Aorta (tissue), 5 donors: ENCODE data around the gene NISCH. TPM values are rescaled to one million over a fixed set of nuclear protein-coding genes. Genes with fewer than 3 reads are reported as not detected.

Experiments used
- ATAC-seq: fragments of 200-7000 bp; cut with Tn5 transposase; one replicate; pipeline ENCODE4 v1.9.1; 2022; ENCODE audit warnings: moderate library complexity; ENCODE audit not compliant: low FRiP score
- DNase-seq, 2 donors: peaks; one replicate each; pipeline ENCODE4 v3.0.0-alpha.2; 2020
- H3K27ac ChIP-seq, 2 donors: one replicate each; pipeline ENCODE4 v1.5.1; 2013; ENCODE audit warnings: low read length in 2 of 2, mild to moderate bottlenecking in 2 of 2, moderate library complexity in 2 of 2, control low read depth in 1 of 2, inconsistent platforms in 1 of 2, low read depth in 1 of 2
- H3K27me3 ChIP-seq, 2 donors: one replicate each; pipeline ENCODE4 v1.6.1; 2013; ENCODE audit warnings: control low read depth in 1 of 2, low read length in 1 of 2, mild to moderate bottlenecking in 1 of 2, moderate library complexity in 1 of 2; ENCODE audit not compliant: insufficient read depth in 2 of 2, control insufficient read depth in 1 of 2
- H3K36me3 ChIP-seq, 2 donors: one replicate each; pipeline ENCODE4 v1.6.1; 2013; ENCODE audit warnings: control low read depth in 1 of 2, low read length in 1 of 2, mild to moderate bottlenecking in 1 of 2; ENCODE audit not compliant: insufficient read depth in 2 of 2, control insufficient read depth in 1 of 2
- H3K4me1 ChIP-seq, 2 donors: one replicate each; pipeline ENCODE4 v1.6.1; 2013; ENCODE audit warnings: low read length in 2 of 2, control low read depth in 1 of 2, mild to moderate bottlenecking in 1 of 2, moderate library complexity in 1 of 2; ENCODE audit not compliant: insufficient read depth in 2 of 2, control insufficient read depth in 1 of 2
- H3K4me3 ChIP-seq, 2 donors: one replicate each; pipeline ENCODE4 v1.5.1; 2013; ENCODE audit warnings: low read length in 2 of 2, control low read depth in 1 of 2, mild to moderate bottlenecking in 1 of 2
- H3K9me3 ChIP-seq: one replicate; pipeline ENCODE4 v1.6.1; 2013; ENCODE audit warnings: mild to moderate bottlenecking, low read length; ENCODE audit not compliant: control insufficient read depth
- WGBS, 2 donors: extraction: QIAGEN DNeasy Blood & Tissue Kit; methylation state at CpG; one replicate each; pipeline ENCODE4 v1.1.7; 2013; 5-methylcytosine and 5-hydroxymethylcytosine counted together
- intact Hi-C, 2 donors: fragments of 100-400 bp; cut with DNase I; formaldehyde crosslinking; loops; one replicate each; pipeline versions ENCODE4 v1.14.2 to v1.15.0; 2022
- polyA plus RNA-seq, 2 donors: library from polyadenylated mRNA; stranded (reverse); fragments of 200-250 nt; gene quantifications; one replicate each; pipeline ENCODE4 v1.2.3, GENCODE V29; 2013
- total RNA-seq, 2 donors: library from RNA; stranded (reverse); fragmentation: NEBNext Ultra II Directional; extraction: Animal tissue kit (Norgen Biotek cat#: 25700); gene quantifications; one replicate each; pipeline ENCODE4 v1.2.1, GENCODE V29; 2021
- donor health status: healthy with polysubstance abuse.
- donor health status: Bipolar disorder and iron deficiency.
- donor health status: DM: no; HTN: no; CAD: no.
- donor health status: DM: no; HTN: no; CAD: no.
- donor health status: DM: yes; HTN: yes; CAD: no.

Gene NISCH
- total and polyA plus RNA-seq, 4 donors, result 13.3 to 157 (median 101) TPM

GRCh38 chr3:52507359-52507758 is 52.0 kb downstream of the NISCH start:
- H3K36me3 ChIP-seq, result no peaks in the 10 kb centered on the region
- intact Hi-C loops, result no loop called here
- H3K27ac ChIP-seq, result no peak overlapping the region
- no peak overlapping the region for H3K4me3 ChIP-seq
- ATAC-seq, result no peak
- WGBS, 2 donors, result 77 to 87% methylated on average over 5 of the region's 5 CpGs
- no peaks in the 10 kb centered on the region for H3K4me1 ChIP-seq
- no peak for DNase-seq
- H3K9me3 ChIP-seq, result no peaks in the 10 kb centered on the region
- no peaks in the 10 kb centered on the region for H3K27me3 ChIP-seq

DNA sequence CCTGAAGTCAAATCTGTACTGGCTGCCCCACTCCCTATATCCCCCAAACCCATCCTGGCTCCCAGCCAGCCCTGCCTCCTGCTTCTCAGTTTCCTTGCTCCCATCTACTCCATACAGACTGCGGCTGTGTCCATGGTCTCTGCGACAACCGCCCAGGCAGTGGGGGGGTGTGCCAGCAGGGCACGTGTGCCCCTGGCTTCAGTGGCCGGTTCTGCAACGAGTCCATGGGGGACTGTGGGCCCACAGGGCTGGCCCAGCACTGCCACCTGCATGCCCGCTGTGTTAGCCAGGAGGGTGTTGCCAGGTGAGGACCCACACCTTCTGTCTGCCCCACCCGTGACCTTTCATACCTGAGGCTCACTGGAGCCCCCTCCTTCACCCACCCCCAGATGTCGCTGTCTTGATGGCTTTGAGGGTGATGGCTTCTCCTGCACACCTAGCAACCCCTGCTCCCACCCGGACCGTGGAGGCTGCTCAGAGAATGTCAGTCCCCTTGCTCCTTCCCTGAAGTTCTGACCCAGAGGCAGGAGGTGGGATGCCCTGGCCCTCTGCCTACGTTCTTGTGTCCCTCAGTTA is 54.4 kb downstream of the NISCH start:
- Histone ChIP-seq H3K27ac (no peak overlapping the region), H3K36me3 (no peaks in the 10 kb centered on the region), H3K9me3 (no peaks in the 10 kb centered on the region), H3K4me3 (no peak overlapping the region), H3K4me1 (no peaks in the 10 kb centered on the region), H3K27me3 (no peaks in the 10 kb centered on the region)
- intact Hi-C loops, result no loop called here
- ATAC-seq, result no peak
- 67 to 68% methylated on average over 12 of the region's 12 CpGs for WGBS, 2 donors
- DNase-seq, result no peak

GRCh38 chr3:52511509-52511908 is 56.1 kb downstream of the NISCH start:
- WGBS, 2 donors, result 85 to 88% methylated on average over 7 of the region's 7 CpGs
- intact Hi-C loops, result no loop called here
- no peak overlapping the region for H3K27ac ChIP-seq
- H3K27me3 ChIP-seq, result no peaks in the 10 kb centered on the region
- H3K4me1 ChIP-seq, result no peaks in the 10 kb centered on the region
- ATAC-seq (no peak), DNase-seq (no peak)
- no peaks in the 10 kb centered on the region for H3K36me3 ChIP-seq
- H3K9me3 ChIP-seq, result no peaks in the 10 kb centered on the region
- H3K4me3 ChIP-seq, result no peak overlapping the region

DNA sequence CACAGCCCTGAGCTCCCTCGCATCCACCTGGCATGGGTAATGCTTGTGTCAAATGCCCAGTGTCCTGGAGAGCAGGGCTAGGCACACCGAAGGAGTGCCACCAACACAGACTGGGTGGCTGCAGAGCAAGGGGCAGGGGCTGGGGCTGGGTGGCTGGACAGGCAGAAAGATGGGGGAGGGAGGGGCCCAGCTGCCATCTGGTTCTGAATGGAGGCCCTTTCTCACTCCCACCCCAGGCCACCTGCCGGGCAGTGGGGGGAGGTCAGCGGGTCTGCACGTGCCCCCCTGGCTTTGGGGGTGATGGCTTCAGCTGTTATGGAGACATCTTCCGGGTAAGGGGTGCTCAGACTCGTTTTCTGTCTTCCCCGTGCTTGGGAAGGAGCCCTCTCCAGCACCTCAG is 56.7 kb downstream of the NISCH start:
- 62 to 66% methylated on average over 8 of the region's 8 CpGs for WGBS, 2 donors
- Histone ChIP-seq H3K36me3 (no peaks in the 10 kb centered on the region), H3K27me3 (no peaks in the 10 kb centered on the region), H3K4me1 (no peaks in the 10 kb centered on the region), H3K27ac (no peak overlapping the region), H3K9me3 (no peaks in the 10 kb centered on the region), H3K4me3 (no peak overlapping the region)
- intact Hi-C loops, result no loop called here
- ATAC-seq (no peak), DNase-seq (no peak)

- no peaks in the 10 kb centered on the region for H3K4me1 ChIP-seq
- ATAC-seq (no peak), DNase-seq (no peak)
- H3K4me3 ChIP-seq, result no peak overlapping the region
- H3K27ac ChIP-seq, result no peak overlapping the region
- WGBS, 2 donors, result 77 to 78% methylated on average over 17 of the region's 17 CpGs
- no peaks in the 10 kb centered on the region for H3K36me3 ChIP-seq
- H3K27me3 ChIP-seq, result no peaks in the 10 kb centered on the region
- intact Hi-C loops, result no loop called here
- H3K9me3 ChIP-seq, result no peaks in the 10 kb centered on the region
Observed at GRCh38 chr3:52512727-52513126, 57.3 kb downstream of the NISCH start.

DNA sequence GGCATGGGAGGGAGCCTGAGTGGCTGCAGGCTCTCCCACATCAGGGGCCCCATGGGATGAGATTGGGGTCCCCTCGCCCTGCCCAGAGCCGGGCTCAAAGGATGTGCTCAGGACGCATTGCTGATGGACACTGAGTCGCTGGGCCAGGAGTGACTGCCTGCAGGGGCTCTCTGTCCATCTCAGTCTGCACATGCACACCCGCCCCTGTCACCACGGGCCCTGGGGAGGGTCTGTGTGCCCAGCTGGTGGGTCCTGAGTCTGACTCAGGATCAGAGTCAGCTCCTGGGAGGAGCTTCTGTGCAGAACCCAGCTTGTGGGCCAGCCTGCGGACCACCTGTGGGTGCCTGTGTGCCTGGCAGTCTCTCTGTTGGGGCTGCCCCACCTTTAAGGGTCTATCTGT is 57.9 kb downstream of the NISCH start:
- H3K36me3 ChIP-seq, result no peaks in the 10 kb centered on the region
- no peak overlapping the region for H3K27ac ChIP-seq
- intact Hi-C loops, result no loop called here

DNA sequence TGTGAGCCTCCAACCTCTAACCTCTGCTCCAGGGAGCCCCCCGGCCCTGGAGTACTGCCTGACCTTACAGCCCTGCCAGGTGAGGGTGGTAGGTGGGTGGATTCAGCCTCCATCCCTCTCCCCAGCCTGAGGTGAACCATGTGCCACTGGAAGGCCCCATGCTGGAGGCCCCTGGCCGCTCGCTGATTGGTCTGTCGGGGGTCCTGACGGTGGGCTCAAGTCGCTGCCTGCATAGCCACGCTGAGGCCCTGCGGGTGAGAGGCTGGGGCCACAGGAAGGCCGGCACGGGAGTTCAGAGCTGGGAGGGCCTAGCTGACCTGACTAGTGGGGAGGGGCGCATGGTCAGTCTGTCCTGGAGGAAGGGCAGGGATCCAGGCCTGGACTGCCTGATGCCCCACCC is 59.2 kb downstream of the NISCH start:
- Histone ChIP-seq H3K4me1 (no peaks in the 10 kb centered on the region), H3K27me3 (no peaks in the 10 kb centered on the region), H3K9me3 (no peaks in the 10 kb centered on the region), H3K4me3 (no peak overlapping the region), H3K36me3 (no peaks in the 10 kb centered on the region), H3K27ac (no peak overlapping the region)
- DNase-seq (no peak), ATAC-seq (no peak)
- intact Hi-C loops, result no loop called here
- 90 to 91% methylated on average over 11 of the region's 11 CpGs for WGBS, 2 donors

More for the DNA sequence above, 57.9 kb downstream of the NISCH start:
- Histone ChIP-seq H3K4me3 (no peak overlapping the region), H3K4me1 (no peaks in the 10 kb centered on the region), H3K27me3 (no peaks in the 10 kb centered on the region), H3K9me3 (no peaks in the 10 kb centered on the region)
- DNase-seq (no peak), ATAC-seq (no peak)
- WGBS, 2 donors, result 91 to 95% methylated on average over 7 of the region's 7 CpGs

DNA sequence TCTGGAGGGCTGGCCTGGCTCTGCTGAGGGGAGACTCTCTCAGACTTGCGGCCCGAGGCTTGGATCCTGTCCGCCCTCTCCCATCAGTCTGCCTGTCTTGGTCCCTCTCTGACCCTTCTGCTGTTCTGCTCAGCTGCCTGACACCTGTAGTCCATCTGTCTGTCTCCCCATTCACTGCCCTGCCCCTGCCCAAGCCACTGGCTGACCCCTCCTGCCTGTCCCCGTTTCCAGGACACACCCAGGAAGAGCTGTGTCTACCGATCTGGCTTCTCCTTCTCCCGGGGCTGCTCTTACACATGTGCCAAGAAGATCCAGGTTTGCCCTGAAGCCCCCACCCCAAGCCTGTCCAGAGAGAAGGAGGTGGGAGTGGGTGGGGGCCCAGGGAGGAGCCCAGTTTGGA is 59.8 kb downstream of the NISCH start:
- H3K36me3 ChIP-seq, result no peaks in the 10 kb centered on the region
- 67 to 68% methylated on average over 6 of the region's 6 CpGs for WGBS, 2 donors
- ATAC-seq, result no peak

DNA sequence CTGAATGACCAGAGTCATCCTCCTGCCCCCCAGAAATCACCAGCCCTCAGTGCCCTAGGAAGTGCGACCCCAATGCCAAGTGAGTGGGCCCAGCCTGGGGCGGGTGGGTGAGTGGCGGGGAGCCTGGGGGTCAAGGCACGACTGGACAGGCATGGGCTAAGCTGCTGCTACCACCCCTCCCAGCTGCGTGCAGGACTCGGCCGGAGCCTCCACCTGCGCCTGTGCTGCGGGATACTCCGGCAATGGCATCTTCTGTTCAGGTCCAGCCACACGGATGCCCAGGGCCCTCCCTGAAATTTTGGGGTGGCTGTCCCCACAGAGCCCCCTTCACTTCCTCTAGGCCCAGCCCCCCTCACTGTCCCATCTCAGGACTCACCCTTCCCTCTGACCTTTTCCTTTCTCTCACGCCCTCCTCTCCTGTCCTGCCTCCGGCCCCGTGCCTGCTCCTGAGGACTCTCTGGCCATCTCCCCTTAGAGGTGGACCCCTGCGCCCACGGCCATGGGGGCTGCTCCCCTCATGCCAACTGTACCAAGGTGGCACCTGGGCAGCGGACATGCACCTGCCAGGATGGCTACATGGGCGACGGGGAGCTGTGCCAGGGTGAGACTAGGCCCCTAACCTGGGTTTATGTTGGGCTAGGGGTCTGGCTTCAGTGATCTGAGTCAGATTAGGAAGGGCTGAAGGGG is 61.2 kb downstream of the NISCH start:
- Histone ChIP-seq H3K4me3 (no peak overlapping the region), H3K4me1 (no peaks in the 10 kb centered on the region), H3K27me3 (no peaks in the 10 kb centered on the region), H3K36me3 (no peaks in the 10 kb centered on the region), H3K27ac (no peak overlapping the region), H3K9me3 (no peaks in the 10 kb centered on the region)
- intact Hi-C loops, result no loop called here
- WGBS, 2 donors, result 94% methylated on average over 17 to 19 of the region's 19 CpGs
- DNase-seq (no peak), ATAC-seq (no peak)

More for the DNA sequence above, 59.8 kb downstream of the NISCH start:
- H3K27me3 ChIP-seq, result no peaks in the 10 kb centered on the region
- H3K9me3 ChIP-seq, result no peaks in the 10 kb centered on the region
- H3K4me3 ChIP-seq, result no peak overlapping the region
- intact Hi-C loops, result no loop called here
- no peak overlapping the region for H3K27ac ChIP-seq
- no peaks in the 10 kb centered on the region for H3K4me1 ChIP-seq
- DNase-seq, result no peak
